ENCODE measurements around the gene UTP20. TPM values are rescaled to one million over a fixed set of nuclear protein-coding genes. Genes with fewer than 3 reads are reported as not detected.

UTP20 gene
- total and polyA plus RNA-seq, 2 of the 4 experiments (the other 2 are of a cell fraction) = 6.8 to 22.0 TPM

DNA sequence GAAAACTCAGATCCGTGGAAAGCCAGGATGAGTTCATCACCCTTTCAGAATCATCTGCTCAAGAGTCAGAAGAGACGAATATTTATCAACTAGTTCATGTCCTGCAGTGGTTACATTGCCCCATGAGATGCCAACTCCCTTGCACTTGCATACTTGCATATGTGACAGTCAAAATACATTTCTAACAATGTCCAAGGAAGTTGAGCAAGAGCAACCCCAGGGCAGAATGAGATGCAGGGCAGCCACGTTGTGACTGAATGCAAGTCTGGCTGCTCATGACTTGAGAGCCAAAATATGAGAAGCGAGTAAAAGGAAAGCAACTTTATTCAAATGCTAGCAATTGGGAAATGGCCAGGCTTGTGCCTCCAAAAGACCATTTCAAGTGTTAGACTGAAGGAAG lies 23.6 kb upstream of the UTP20 start:
- H2BK120ac ChIP-seq (ENCODE audit: low read depth, low read length) = no peak overlapping the region
- H2AK5ac ChIP-seq (ENCODE audit: low read depth, low read length) = no peak overlapping the region
- H3K9ac ChIP-seq (ENCODE audit: low read depth, low read length) = no peak overlapping the region
- H3K27ac ChIP-seq (ENCODE audit: insufficient read depth, low read length) = no peak overlapping the region
- intact Hi-C loops (cut with micrococcal nuclease) (no loop called here), in situ Hi-C loops (cut with MboI; ENCODE audit: low sequenced_read_pairs) (no loop called here), dilution Hi-C loops (cut with HindIII; ENCODE audit: low sequenced_read_pairs, unreplicated experiment) (no loop called here)
- no peak overlapping the region for H3K4ac ChIP-seq (ENCODE audit: low read depth, low read length)
- no peak overlapping the region for H2BK20ac ChIP-seq (ENCODE audit: low read depth, low read length)
- TF ChIP-seq MAZ (IDR thresholded peaks at IDR 0.05; ENCODE audit: borderline replicate concordance, low read depth, low read length) = no peak
- TF ChIP-seq RCOR1 (IDR thresholded peaks at IDR 0.05; ENCODE audit: insufficient replicate concordance, low read length) = no peak
- TF ChIP-seq BHLHE40 (IDR thresholded peaks at IDR 0.05; ENCODE audit: low read depth, low read length) = no peak
- no peak for TF ChIP-seq RAD21 (IDR thresholded peaks at IDR 0.05; ENCODE audit: low read length)
- TF ChIP-seq FOS (IDR thresholded peaks at IDR 0.05; ENCODE audit: low read depth, low read length) = no peak
- TF ChIP-seq, protein P1, sequence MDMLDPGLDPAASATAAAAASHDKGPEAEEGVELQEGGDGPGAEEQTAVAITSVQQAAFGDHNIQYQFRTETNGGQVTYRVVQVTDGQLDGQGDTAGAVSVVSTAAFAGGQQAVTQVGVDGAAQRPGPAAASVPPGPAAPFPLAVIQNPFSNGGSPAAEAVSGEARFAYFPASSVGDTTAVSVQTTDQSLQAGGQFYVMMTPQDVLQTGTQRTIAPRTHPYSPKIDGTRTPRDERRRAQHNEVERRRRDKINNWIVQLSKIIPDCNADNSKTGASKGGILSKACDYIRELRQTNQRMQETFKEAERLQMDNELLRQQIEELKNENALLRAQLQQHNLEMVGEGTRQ (IDR thresholded peaks at IDR 0.05; ENCODE audit: low read depth, low read length) = no peak
- no peak for TF ChIP-seq NFE2L2 (IDR thresholded peaks at IDR 0.05; ENCODE audit: low read depth, low read length)
- H4K91ac ChIP-seq (ENCODE audit: insufficient read depth, low read depth, low read length) = no peak overlapping the region
- H2BK5ac ChIP-seq (ENCODE audit: low read depth, low read length, poor library complexity, severe bottlenecking) = no peak overlapping the region
- no peak overlapping the region for H3K4me2 ChIP-seq (ENCODE audit: low read depth, low read length)
- no peak overlapping the region for H3K14ac ChIP-seq (replicated peaks; ENCODE audit: low read depth, low read length)
- no peak overlapping the region for H2AFZ ChIP-seq (replicated peaks; ENCODE audit: low read length, poor library complexity)
- H3K36me3 ChIP-seq (ENCODE audit: control insufficient read depth, insufficient read depth, low read length) = no peaks in the 10 kb centered on the region
- ATAC-seq (ENCODE audit: low read depth) (no peak), DNase-seq (no peak)
- ChIA-PET POLR2A (ENCODE audit: unreplicated experiment) (no interaction called here), CTCF (no interaction called here)
- 38% methylated on average over 2 of the region's 4 CpGs; no CpG with 5 or more reads in 1 of the 2 experiments for WGBS, 2 experiments (ENCODE audit: extremely low coverage in 2 of 2, insufficient read length in 1 of 2)
- no peaks in the 10 kb centered on the region for H3K9me3 ChIP-seq (ENCODE audit: control insufficient read depth, insufficient read depth, low read length)
- H3K4me1 ChIP-seq (ENCODE audit: control insufficient read depth, insufficient read depth, low read length) = no peaks in the 10 kb centered on the region
- H2AK9ac ChIP-seq (replicated peaks; ENCODE audit: low read depth, low read length, poor library complexity) = no peak overlapping the region
- H3K23ac ChIP-seq (ENCODE audit: low read depth, low read length) = no peak overlapping the region
- no peak overlapping the region for H3K4me3 ChIP-seq (ENCODE audit: insufficient read depth, low read depth, low read length)
- no peaks in the 10 kb centered on the region for H3K27me3 ChIP-seq (ENCODE audit: control insufficient read depth, insufficient read depth, low read length)
- BruUV-seq (replicated peaks) = no TSS peak
- no peak overlapping the region for H2BK15ac ChIP-seq (ENCODE audit: low read depth, low read length)
- H4K5ac ChIP-seq (ENCODE audit: low read depth, low read length) = no peak overlapping the region
- no peaks in the 10 kb centered on the region for H3K79me1 ChIP-seq (ENCODE audit: low read depth in 1 of 2, low read length in 2 of 2)
- H3K56ac ChIP-seq (ENCODE audit: extremely low read depth, insufficient read depth, low read length) = no peak overlapping the region
- H4K8ac ChIP-seq (ENCODE audit: low read depth in 2 of 2, low read length in 2 of 2) = no peak overlapping the region
- H3K9me1 ChIP-seq (ENCODE audit: insufficient read depth, low read length) = no peaks in the 10 kb centered on the region
- H3K18ac ChIP-seq (ENCODE audit: low read depth, low read length) = no peak overlapping the region
- H4K20me1 ChIP-seq (ENCODE audit: insufficient read depth, low read length) = no peaks in the 10 kb centered on the region

Data from IMR-90 (cell line).